A549 treated with AZD9567 at 1 μM for 4 hours (cell line): Measurements from ENCODE around the gene RIPPLY2. TPM values are rescaled to one million over a fixed set of nuclear protein-coding genes. Genes with fewer than 3 reads are reported as not detected.

Source experiments
- total RNA-seq: library from RNA; stranded (reverse); fragments of 200-300 nt; extraction: Qiagen RNA extraction; gene quantifications from 5 replicates; pipeline ENCODE4 v1.2.3, GENCODE V29; 2022; ENCODE audit not compliant: insufficient read depth

RIPPLY2 gene, protein sequence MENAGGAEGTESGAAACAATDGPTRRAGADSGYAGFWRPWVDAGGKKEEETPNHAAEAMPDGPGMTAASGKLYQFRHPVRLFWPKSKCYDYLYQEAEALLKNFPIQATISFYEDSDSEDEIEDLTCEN
- total RNA-seq, result 0.26 to 0.34 TPM (median 0.28 TPM) in 4 of 5 replicates, not detected in the other

DNA sequence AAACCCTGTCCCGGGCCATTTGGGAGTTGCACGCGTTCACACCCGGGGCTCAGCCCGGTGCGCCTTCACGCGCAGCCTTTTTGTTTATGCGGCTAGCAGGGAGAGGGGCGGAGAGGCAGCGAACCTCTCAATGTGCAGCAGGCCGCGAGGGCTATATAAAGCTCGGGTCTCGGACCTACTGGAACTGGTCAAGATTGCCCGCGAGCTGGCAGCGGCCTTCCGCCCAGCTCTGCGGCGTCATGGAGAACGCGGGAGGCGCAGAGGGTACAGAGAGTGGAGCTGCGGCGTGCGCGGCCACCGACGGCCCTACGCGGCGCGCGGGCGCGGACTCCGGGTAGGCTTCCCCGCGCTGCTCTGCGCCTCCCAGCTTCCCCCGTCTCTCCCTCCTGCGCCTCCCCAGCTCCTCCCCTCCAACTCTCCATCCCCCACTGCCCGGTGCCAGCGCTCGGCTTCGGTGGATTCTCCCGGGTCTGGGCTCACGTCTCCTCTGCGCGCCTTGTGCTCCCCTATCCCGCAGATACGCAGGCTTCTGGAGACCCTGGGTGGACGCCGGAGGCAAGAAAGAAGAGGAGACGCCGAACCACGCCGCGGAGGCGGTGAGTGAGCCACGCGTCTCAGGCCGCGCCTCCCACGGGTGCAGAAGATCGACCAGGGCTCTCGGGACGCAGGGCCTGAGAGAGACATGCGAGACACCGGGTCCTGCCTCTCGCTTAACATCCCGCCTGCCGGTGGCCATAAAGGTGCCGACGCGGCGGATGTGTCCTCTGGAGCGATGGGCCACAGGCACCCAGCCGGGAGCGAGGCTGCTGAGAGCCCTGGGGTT, at the start of gene RIPPLY2:
TSS of gene RIPPLY2 (plus strand) at position 183 of the 823 bp plus-strand sequence. CDS start at position 240, 57 bp downstream.

DNA sequence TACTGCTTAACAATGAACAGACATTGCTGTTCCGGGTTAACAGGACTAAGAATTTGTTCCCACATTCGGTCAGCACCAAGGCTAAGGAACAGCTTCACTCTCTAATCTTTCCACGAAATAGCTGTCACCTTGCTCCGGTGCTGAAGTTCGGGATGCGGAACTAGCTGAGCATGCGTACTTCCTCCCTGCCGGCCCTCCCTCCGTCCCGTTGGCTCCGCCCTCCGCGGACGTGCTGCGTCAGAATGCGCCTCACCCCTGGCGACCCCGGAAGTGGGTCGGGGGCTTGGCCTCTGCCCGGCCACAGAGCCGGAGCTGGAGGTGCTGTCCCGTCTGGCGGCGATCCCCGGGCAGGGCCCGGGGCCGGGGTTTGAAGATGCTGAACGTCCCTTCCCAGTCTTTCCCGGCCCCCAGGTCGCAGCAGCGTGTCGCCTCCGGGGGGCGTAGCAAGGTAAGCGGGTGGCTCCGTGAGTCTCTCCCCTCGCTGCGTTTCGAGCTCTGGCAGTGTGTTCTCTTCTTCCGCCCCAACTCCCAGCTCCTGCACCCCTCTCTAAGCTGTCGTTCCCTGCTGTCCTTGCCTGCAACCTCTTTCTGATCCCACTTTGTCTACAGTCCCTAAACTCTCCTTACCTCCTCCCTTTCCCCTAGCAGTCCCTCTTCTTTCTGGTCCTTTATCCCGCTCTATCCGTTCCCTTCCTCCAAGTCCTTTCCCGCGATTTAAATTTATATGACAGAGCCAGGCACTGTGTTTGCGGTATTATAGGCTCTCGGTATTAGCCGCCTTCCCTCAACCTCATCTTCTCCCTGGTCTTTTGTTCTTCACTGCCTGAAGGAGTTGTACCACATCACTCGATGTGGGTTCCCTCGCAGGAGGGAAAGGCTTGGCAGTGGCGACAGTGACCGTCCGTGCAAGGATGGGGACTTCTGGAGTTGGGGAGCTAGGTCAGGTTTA, 6.5 kb downstream of the RIPPLY2 start, which contains the start of gene CYB5R4:
TSS of gene CYB5R4 (plus strand) at position 280 of the 949 bp plus-strand sequence. CDS start at position 374, 94 bp downstream.

Other genes with a start within 250 kb of the RIPPLY2 start
- 0.17 to 0.38 TPM (median 0.26 TPM) in 4 of 5 replicates, not detected in the other for gene SNAP91, start 144.3 kb upstream of the RIPPLY2 start, total RNA-seq
- gene CYB5R4, start 6.3 kb downstream of the RIPPLY2 start, total RNA-seq, result 22.8 to 25.7 TPM (median 23.2 TPM) in 5 replicates
- gene MRAP2, start 180.4 kb downstream of the RIPPLY2 start, total RNA-seq, result 1.1 to 1.6 TPM (median 1.5 TPM) in 5 replicates